SH-SY5Y (cell line): ENCODE data around the gene LOXL3.

Source experiments
- GATA2 ChIP-seq: IDR thresholded peaks from 2 replicates; pipeline ENCODE4 v1.6.1; 2011; ENCODE audit warnings: mild to moderate bottlenecking, low read depth, low read length
- GATA3 ChIP-seq: IDR thresholded peaks from 2 replicates; pipeline ENCODE4 v1.6.1; 2011; ENCODE audit warnings: low read depth, mild to moderate bottlenecking, low read length, moderate library complexity

- TF ChIP-seq GATA2 (no peak), GATA3 (no peak)
These were observed 6.2 kb upstream of the LOXL3 start for GRCh38 chr2:74559912-74560311.
